Left renal cortex interstitium (tissue), 4 donors: Measurements from ENCODE around the gene FNIP2. TPM values are rescaled to one million over a fixed set of nuclear protein-coding genes. Genes with fewer than 3 reads are reported as not detected.
"Not testable (repeated sequence)": the region's sequence is repeated elsewhere in the genome, so short reads cannot be mapped to it uniquely, and the experiment has no call there.

ENCODE experiments used
- DNase-seq, 4 donors: peaks; one replicate each; pipeline ENCODE4 v3.0.0-alpha.2; 2013; ENCODE audit warnings: low read depth in 4 of 4, low spot score in 2 of 4, missing footprints in 1 of 4
- polyA plus RNA-seq, 4 donors: library from polyadenylated mRNA; unstranded; fragments of 120-200 nt; gene quantifications; one replicate each; pipeline ENCODE4 v1.2.1, GENCODE V29; 2013; ENCODE audit not compliant: insufficient read length in 4 of 4

Gene FNIP2
- polyA plus RNA-seq, 4 donors = 43.9 to 49.2 (median 46.0) TPM

- DNase-seq = not testable (repeated sequence)
These were observed 131.6 kb downstream of the FNIP2 start for GRCh38 chr4:158900408-158900807.

GRCh38 chr4:158902280-158903078 lies 133.7 kb downstream of the FNIP2 start:
- DNase-seq = not testable (repeated sequence)

GRCh38 chr4:158903079-158903456 lies 134.2 kb downstream of the FNIP2 start:
- no peak for DNase-seq

GRCh38 chr4:158903472-158904043 lies 134.7 kb downstream of the FNIP2 start:
- no peak for DNase-seq

- no peak for DNase-seq
These were observed 136.0 kb downstream of the FNIP2 start for GRCh38 chr4:158904815-158905214.

- DNase-seq = no peak
These were observed 137.2 kb downstream of the FNIP2 start for GRCh38 chr4:158906073-158906472.

GRCh38 chr4:158912390-158912789 lies 143.6 kb downstream of the FNIP2 start:
- no peak for DNase-seq

- no peak for DNase-seq
These were observed 144.0 kb downstream of the FNIP2 start for GRCh38 chr4:158912806-158913205.

- DNase-seq = no peak
These were observed 144.9 kb downstream of the FNIP2 start for GRCh38 chr4:158913766-158914165.

- no peak for DNase-seq
These were observed 145.4 kb downstream of the FNIP2 start for GRCh38 chr4:158914218-158914617.

- no peak for DNase-seq
These were observed 146.9 kb downstream of the FNIP2 start for GRCh38 chr4:158915683-158916241.

GRCh38 chr4:158920452-158920996 lies 151.7 kb downstream of the FNIP2 start:
- not testable (repeated sequence) for DNase-seq

GRCh38 chr4:158927774-158928173 lies 158.9 kb downstream of the FNIP2 start:
- not testable (repeated sequence) for DNase-seq

- no peak for DNase-seq
These were observed 161.3 kb downstream of the FNIP2 start for GRCh38 chr4:158929939-158930638.

GRCh38 chr4:158930639-158930972 lies 161.8 kb downstream of the FNIP2 start:
- DNase-seq = no peak

- DNase-seq = no peak
These were observed 164.4 kb downstream of the FNIP2 start for GRCh38 chr4:158933236-158933635.

GRCh38 chr4:158934996-158935669 lies 166.3 kb downstream of the FNIP2 start:
- DNase-seq = no peak

- DNase-seq = no peak
These were observed 167.4 kb downstream of the FNIP2 start for GRCh38 chr4:158936238-158936637.

GRCh38 chr4:158938220-158939044 lies 169.6 kb downstream of the FNIP2 start:
- peak in 2 of 4 donors; percentile 5 to 8 for DNase-seq

- DNase-seq = no peak
These were observed 171.4 kb downstream of the FNIP2 start for GRCh38 chr4:158940271-158940670.
